ES-I3 (cell line): ENCODE measurements around the gene CDCA3.

Experiments used
- H3K36me3 ChIP-seq: 2 replicates; pipeline ENCODE4 v1.6.1; 2013; ENCODE audit warnings: mild to moderate bottlenecking, low read length, control low read depth, moderate library complexity; ENCODE audit not compliant: insufficient read depth
- H3K4me1 ChIP-seq: 2 replicates; pipeline ENCODE4 v1.6.1; 2013; ENCODE audit warnings: mild to moderate bottlenecking, control low read depth, low read length; ENCODE audit not compliant: insufficient read depth
- H3K9ac ChIP-seq: 2 replicates; pipeline ENCODE4 v1.6.1; 2013; ENCODE audit warnings: low read depth, mild to moderate bottlenecking, low read length, moderate library complexity
- H3K9me3 ChIP-seq: 2 replicates; pipeline ENCODE4 v1.6.1; 2013; ENCODE audit warnings: mild to moderate bottlenecking, low read length, moderate library complexity; ENCODE audit not compliant: control insufficient read depth, insufficient read depth

The CDCA3 gene

GRCh38 chr12:6838854-6839253 lies 12.2 kb downstream of the CDCA3 start:
- Histone ChIP-seq H3K9me3 (no peaks in the 10 kb centered on the region), H3K36me3 (peaks cover 11% of the 10 kb centered on the region; the same call in 1 of the 2 replicates), H3K9ac (no peak overlapping the region), H3K4me1 (peaks cover 5% of the 10 kb centered on the region)

GRCh38 chr12:6837370-6838060 lies 13.6 kb downstream of the CDCA3 start:
- Histone ChIP-seq H3K36me3 (peaks cover 13% of the 10 kb centered on the region; the same call in 1 of the 2 replicates), H3K9me3 (no peaks in the 10 kb centered on the region), H3K9ac (no peak overlapping the region), H3K4me1 (peaks cover 5% of the 10 kb centered on the region)

- peaks cover 5% of the 10 kb centered on the region for H3K4me1 ChIP-seq
- H3K36me3 ChIP-seq, result peaks cover 13% of the 10 kb centered on the region; the same call in 1 of the 2 replicates
- H3K9ac ChIP-seq, result no peak overlapping the region
- no peaks in the 10 kb centered on the region for H3K9me3 ChIP-seq
Measured at GRCh38 chr12:6836851-6837250, 14.2 kb downstream of the CDCA3 start.

DNA sequence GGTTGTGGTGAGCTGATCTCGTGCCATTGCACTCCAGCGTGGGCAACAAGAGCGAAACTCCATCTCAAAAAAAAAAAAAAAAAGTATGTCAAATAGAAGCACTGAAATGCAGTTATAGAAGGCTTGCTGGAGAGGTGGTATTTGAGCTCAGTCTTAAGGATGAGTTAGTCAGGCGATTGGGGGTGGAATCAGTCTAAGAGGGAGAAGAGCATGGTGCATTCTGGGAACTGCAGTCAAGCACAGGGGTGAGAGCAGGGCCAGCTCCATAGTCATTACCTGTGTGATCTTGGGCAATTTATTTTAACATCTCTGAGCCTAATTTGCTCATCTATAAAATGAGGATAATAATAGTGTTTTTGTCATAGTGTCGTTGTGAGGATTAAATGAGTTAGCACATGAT lies 16.2 kb downstream of the CDCA3 start:
- Histone ChIP-seq H3K9ac (no peak overlapping the region), H3K4me1 (no peaks in the 10 kb centered on the region), H3K36me3 (peaks cover 16% of the 10 kb centered on the region; the same call in 1 of the 2 replicates), H3K9me3 (no peaks in the 10 kb centered on the region)

DNA sequence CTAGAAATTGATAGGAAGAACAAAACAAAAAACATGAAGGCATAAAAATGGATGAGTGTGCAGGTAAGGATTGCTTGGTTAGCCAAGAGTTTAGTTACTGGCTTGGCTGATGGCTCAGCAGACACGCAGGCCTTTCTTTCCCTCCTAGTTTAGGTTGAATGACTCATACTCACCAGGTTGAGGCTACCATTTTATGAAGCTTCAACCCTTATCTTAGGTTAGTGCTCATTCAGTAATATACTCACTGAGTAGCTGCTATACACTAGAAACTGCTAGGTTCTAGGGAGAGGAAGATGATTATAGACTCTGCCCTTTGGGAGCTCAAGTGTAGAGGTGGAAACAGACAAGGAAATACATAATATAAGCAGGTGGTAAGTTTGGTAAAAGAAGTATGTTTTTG lies 16.8 kb downstream of the CDCA3 start:
- H3K9ac ChIP-seq, result no peak overlapping the region
- H3K4me1 ChIP-seq, result no peaks in the 10 kb centered on the region
- H3K9me3 ChIP-seq, result no peaks in the 10 kb centered on the region
- peaks cover 16% of the 10 kb centered on the region; the same call in 1 of the 2 replicates for H3K36me3 ChIP-seq

DNA sequence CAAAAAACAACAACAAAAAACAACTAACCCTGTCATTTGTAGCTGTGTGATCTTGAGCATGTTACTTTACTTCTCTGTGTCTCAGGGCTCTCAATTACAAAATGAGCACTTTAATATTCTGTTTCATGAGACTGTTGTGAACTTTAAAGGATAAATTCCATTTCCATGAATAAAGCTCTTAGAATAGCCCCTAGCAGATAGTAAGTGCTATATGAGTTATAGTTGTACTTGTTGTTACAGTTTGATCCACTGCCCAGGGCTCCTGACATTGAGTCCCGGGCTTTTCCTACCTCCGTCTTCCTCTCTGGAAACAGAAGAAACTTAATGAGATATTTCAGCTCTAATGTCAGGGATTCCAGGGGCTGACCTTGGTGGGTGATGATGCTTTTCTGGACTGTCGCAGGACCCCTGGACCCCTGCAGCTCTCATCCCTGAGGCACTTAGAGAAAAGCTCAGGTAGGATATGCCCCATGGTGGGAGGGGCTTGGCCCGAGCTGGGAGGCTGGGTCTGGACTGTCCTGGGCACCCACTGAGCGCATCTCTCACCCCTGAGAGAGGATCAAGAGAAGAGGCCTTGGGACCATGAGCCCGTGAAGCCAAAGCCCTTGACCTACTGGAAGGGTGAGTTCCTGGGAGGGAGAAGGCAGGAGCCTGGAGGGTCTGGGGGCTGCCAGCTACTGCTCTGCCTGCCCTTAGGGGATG lies 17.7 kb downstream of the CDCA3 start:
- Histone ChIP-seq H3K36me3 (peaks cover 16% of the 10 kb centered on the region; the same call in 1 of the 2 replicates), H3K4me1 (no peaks in the 10 kb centered on the region), H3K9me3 (no peaks in the 10 kb centered on the region), H3K9ac (no peak overlapping the region)

DNA sequence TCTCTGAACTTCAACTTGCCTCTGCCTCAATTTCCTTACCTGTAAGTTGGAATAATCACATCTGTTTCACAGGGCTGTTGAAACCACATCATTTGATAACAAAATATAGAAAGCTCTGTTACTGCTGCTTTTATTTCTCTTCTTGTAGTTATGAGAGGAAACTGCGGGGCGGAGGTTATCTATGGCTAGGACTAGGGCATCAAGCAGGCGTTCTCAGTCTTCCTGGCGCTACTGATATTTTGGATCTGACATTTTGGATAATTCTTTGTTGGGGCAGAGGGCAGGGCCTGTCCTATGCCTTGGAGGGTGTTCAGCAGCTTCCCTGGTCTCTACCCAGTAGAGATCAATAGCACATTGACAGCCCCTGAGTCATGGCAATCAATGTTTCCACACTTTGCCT lies 19.0 kb downstream of the CDCA3 start:
- peaks cover 2% of the 10 kb centered on the region for H3K4me1 ChIP-seq
- peaks cover 16% of the 10 kb centered on the region; the same call in 1 of the 2 replicates for H3K36me3 ChIP-seq
- no peaks in the 10 kb centered on the region for H3K9me3 ChIP-seq
- no peak overlapping the region for H3K9ac ChIP-seq

DNA sequence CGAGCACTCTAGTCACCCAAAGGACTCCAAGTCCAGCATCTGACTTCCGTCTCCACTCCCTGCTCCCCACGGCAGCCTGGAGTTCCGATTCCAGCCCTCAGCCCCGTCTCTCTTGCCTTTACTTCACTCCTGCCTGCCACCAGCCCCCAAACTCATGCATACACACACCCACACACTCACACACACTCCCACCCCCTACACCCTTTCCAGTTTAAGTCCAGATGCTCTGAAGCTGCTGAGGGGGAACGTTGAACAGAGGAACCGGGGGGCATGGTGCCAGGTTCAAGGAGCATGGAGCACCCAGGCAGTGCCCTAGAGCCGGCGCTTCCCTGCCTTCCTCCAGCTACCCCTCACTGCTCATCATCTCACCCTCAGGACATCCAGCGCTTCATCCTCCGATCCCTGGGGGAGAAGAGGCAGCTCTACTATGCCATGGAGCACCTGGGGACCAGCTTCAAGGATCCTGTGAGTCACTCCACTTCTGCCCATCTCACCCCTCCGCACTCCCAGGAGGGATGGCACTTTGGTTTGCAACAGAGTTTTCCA lies 19.6 kb downstream of the CDCA3 start:
- Histone ChIP-seq H3K36me3 (0 out of 2 replicates have a peak, but pooled peaks cover 11% of the 10 kb centered on the region), H3K9ac (no peak overlapping the region), H3K4me1 (peaks cover 5% of the 10 kb centered on the region), H3K9me3 (no peaks in the 10 kb centered on the region)

GRCh38 chr12:6830999-6831398 lies 20.1 kb downstream of the CDCA3 start:
- Histone ChIP-seq H3K9me3 (no peaks in the 10 kb centered on the region), H3K36me3 (0 out of 2 replicates have a peak, but pooled peaks cover 11% of the 10 kb centered on the region), H3K4me1 (peaks cover 5% of the 10 kb centered on the region), H3K9ac (no peak overlapping the region)

- Histone ChIP-seq H3K4me1 (peaks cover 5% of the 10 kb centered on the region), H3K9me3 (no peaks in the 10 kb centered on the region), H3K9ac (peak overlapping the region; percentile 93; the same call in 1 of the 2 replicates), H3K36me3 (0 out of 2 replicates have a peak, but pooled peaks cover 11% of the 10 kb centered on the region)
Measured at GRCh38 chr12:6830286-6830890, 20.7 kb downstream of the CDCA3 start.

DNA sequence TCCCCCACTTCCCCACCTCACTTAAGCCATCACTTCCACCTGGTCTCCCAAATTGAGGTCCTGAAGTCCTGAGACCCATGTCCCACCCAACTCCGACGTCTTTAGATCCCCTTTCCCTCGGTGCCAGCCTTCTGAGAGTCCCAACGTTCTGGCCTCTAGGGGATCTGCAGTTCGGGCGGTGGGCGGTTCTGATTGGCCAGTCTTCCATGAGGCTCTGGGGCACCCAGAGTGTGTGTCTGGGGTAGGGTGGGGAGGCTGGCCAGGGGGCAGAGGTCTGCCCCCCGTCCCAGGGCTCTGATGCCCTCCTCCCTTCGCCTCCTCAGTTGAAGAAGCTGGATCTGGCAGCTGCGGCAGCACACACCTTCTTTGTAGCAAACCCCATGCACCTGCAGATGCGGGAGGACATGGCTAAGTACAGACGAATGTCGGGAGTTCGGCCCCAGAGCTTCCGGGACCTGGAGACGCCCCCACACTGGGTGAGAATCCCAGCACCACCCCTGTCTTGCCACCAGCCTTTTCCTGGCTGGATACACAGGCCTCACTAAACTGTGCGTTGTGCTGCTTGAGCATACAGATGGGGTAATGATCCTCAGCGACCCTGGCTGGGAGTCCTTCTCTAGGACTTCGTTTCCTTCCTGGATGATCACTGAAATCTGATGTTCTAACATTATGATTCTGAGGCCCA lies 21.4 kb downstream of the CDCA3 start:
- peaks cover 9% of the 10 kb centered on the region for H3K4me1 ChIP-seq
- no peaks in the 10 kb centered on the region for H3K9me3 ChIP-seq
- H3K36me3 ChIP-seq, result 0 out of 2 replicates have a peak, but pooled peaks cover 11% of the 10 kb centered on the region
- peak overlapping the region; percentile 93 for H3K9ac ChIP-seq

GRCh38 chr12:6828781-6829535 lies 22.1 kb downstream of the CDCA3 start:
- H3K4me1 ChIP-seq, result peaks cover 9% of the 10 kb centered on the region
- no peaks in the 10 kb centered on the region for H3K9me3 ChIP-seq
- 0 out of 2 replicates have a peak, but pooled peaks cover 6% of the 10 kb centered on the region for H3K36me3 ChIP-seq
- peak overlapping the region; percentile 93 for H3K9ac ChIP-seq

- Histone ChIP-seq H3K9ac (peak within 1 kb of the TSS; percentile 93), H3K36me3 (0 out of 2 replicates have a peak, but pooled peaks cover 3% of the 10 kb centered on the region), H3K9me3 (no peaks in the 10 kb centered on the region), H3K4me1 (peaks cover 9% of the 10 kb centered on the region)
Measured at GRCh38 chr12:6827982-6828780, 22.9 kb downstream of the CDCA3 start, which contains the start of gene P3H3. P3H3 (plus strand) TSS chr12:6828407; CDS start chr12:6828441, 34 bp downstream.
